CD1c-positive myeloid dendritic cell (primary cell): ENCODE data around the gene KLC4.
"Not testable (repeated sequence)": the region's sequence is repeated elsewhere in the genome, so short reads cannot be mapped to it uniquely, and the experiment has no call there.

ENCODE experiments used
- DNase-seq: peaks from one replicate; pipeline ENCODE4 v3.0.0-alpha.2; 2016; ENCODE audit errors: extremely low spot score

Gene KLC4

GRCh38 chr6:43036712-43037111 lies 22.7 kb upstream of the KLC4 start:
- no peak for DNase-seq

GRCh38 chr6:43037197-43037596 lies 22.2 kb upstream of the KLC4 start:
- no peak for DNase-seq

GRCh38 chr6:43037706-43038105 lies 21.7 kb upstream of the KLC4 start:
- no peak for DNase-seq

GRCh38 chr6:43038727-43039126 lies 20.7 kb upstream of the KLC4 start:
- no peak for DNase-seq

GRCh38 chr6:43040542-43041257 lies 18.7 kb upstream of the KLC4 start:
- DNase-seq, result no peak

- not testable (repeated sequence) for DNase-seq
These were observed 18.0 kb upstream of the KLC4 start for GRCh38 chr6:43041475-43041874.

GRCh38 chr6:43043310-43043709 lies 16.1 kb upstream of the KLC4 start:
- DNase-seq, result no peak

- DNase-seq, result no peak
These were observed 14.0 kb upstream of the KLC4 start for GRCh38 chr6:43045371-43045930.

- no peak for DNase-seq
These were observed 11.4 kb upstream of the KLC4 start for GRCh38 chr6:43047998-43048397.

- DNase-seq, result no peak
These were observed 8.4 kb upstream of the KLC4 start for GRCh38 chr6:43050981-43051380.

GRCh38 chr6:43052225-43052841 lies 7.1 kb upstream of the KLC4 start:
- DNase-seq, result no peak

GRCh38 chr6:43052842-43053544 lies 6.4 kb upstream of the KLC4 start:
- no peak for DNase-seq

GRCh38 chr6:43053545-43054205 lies 5.8 kb upstream of the KLC4 start, which contains the start of gene CUL7:
Gene CUL7, minus strand, starts transcription at chr6:43053851. Its CDS starts 1,063 bp downstream, at chr6:43052788.
- DNase-seq, result peak; percentile 89

GRCh38 chr6:43054206-43054943 lies 5.1 kb upstream of the KLC4 start:
- no peak for DNase-seq

- DNase-seq, result no peak
These were observed 3.5 kb upstream of the KLC4 start for GRCh38 chr6:43055966-43056365.

- peak; percentile 25 for DNase-seq
These were observed 900 bp upstream of the KLC4 start for GRCh38 chr6:43058531-43058930.

- DNase-seq, result no peak
These were observed 763 bp downstream of the KLC4 start for GRCh38 chr6:43060034-43060754.

- DNase-seq, result no peak
These were observed 1.6 kb downstream of the KLC4 start for GRCh38 chr6:43060755-43061633.

- DNase-seq, result no peak
These were observed 2.4 kb downstream of the KLC4 start for GRCh38 chr6:43061861-43062260.

- DNase-seq, result no peak
These were observed 3.4 kb downstream of the KLC4 start for GRCh38 chr6:43062818-43063217.
